Ovary (tissue), 9 donors: ENCODE results near the gene BMERB1. TPM values are rescaled to one million over a fixed set of nuclear protein-coding genes. Genes with fewer than 3 reads are reported as not detected.
"Not testable (repeated sequence)": the region's sequence is repeated elsewhere in the genome, so short reads cannot be mapped to it uniquely, and the experiment has no call there.

ENCODE experiments used
- DNase-seq, 5 donors: peaks; one replicate each; pipeline ENCODE4 v3.0.0-alpha.2; 2019 to 2020
- H3K27ac ChIP-seq, 2 donors: fragments of 200-600 bp; one replicate each; pipeline versions ENCODE4 v1.5.1 to v1.8.0; 2019 to 2022
- H3K27me3 ChIP-seq: fragments of 200-600 bp; one replicate; pipeline ENCODE4 v1.8.0; 2022
- H3K36me3 ChIP-seq: fragments of 200-600 bp; sonication (generic); one replicate; pipeline ENCODE4 v1.5.1; 2019
- H3K4me1 ChIP-seq: one replicate; pipeline ENCODE4 v1.8.1; 2013; ENCODE audit warnings: mild to moderate bottlenecking, moderate library complexity; ENCODE audit not compliant: insufficient read depth
- H3K4me3 ChIP-seq: fragments of 200-600 bp; sonication (generic); one replicate; pipeline ENCODE4 v1.5.1; 2017
- H3K9me3 ChIP-seq, 2 donors: fragments of 200-600 bp in 1 of 2; sonication (generic) in 1 of 2; one replicate each; pipeline versions ENCODE4 v1.5.1 to v1.8.1; 2013 to 2019; ENCODE audit warnings: mild to moderate bottlenecking in 1 of 2, moderate library complexity in 1 of 2
- CTCF ChIP-seq, 3 donors: fragments of 450-650 bp in 2 of 3; fragments of 200-600 bp in 1 of 3; IDR thresholded peaks; one replicate each; pipeline versions ENCODE4 v1.5.1 to v1.8.0; 2016 to 2022; ENCODE audit warnings: antibody characterized with exemption in 3 of 3, mild to moderate bottlenecking in 1 of 3
- EP300 ChIP-seq: sonication (generic); formaldehyde crosslinking; IDR thresholded peaks from one replicate; pipeline ENCODE4 v1.6.1; 2017; ENCODE audit warnings: antibody characterized with exemption
- POLR2A ChIP-seq: fragments of 450-650 bp; IDR thresholded peaks from one replicate; pipeline ENCODE4 v1.6.1; 2017; ENCODE audit warnings: antibody characterized with exemption, mild to moderate bottlenecking, moderate library complexity
- WGBS, 3 donors: extraction: QIAGEN DNeasy Blood & Tissue Kit in 1 of 3; methylation state at CpG; one replicate each; pipeline versions ENCODE4 v1.1.5 to v1.1.7; 2013 to 2017; 5-methylcytosine and 5-hydroxymethylcytosine counted together
- intact Hi-C, 4 donors: fragments of 100-400 bp; cut with DNase I; formaldehyde crosslinking; loops; one replicate each; pipeline versions ENCODE4 v1.11.0 to v1.15.1; 2022 to 2023
- polyA plus RNA-seq, 2 donors: library from polyadenylated mRNA; stranded (reverse); fragments of 200-250 nt in 1 of 2; fragments of 350-450 nt in 1 of 2; fragmentation: Illumina TruSeq in 1 of 2; extraction: RNeasy Lipid Tissue Mini Kit (QIAGEN cat#74804) in 1 of 2; gene quantifications; one replicate each; pipeline ENCODE4 v1.2.3, GENCODE V29; 2013 to 2014
- total RNA-seq, 7 donors: library from RNA; depleted of rRNA in 2 of 7; stranded (reverse); fragments of >200 nt in 2 of 7; fragmentation: NEBNext Ultra II Directional in 3 of 7; extraction: Animal tissue kit (Norgen Biotek cat#: 25700) in 3 of 7; gene quantifications; one replicate each; pipeline versions ENCODE4 v1.1.0 to v1.2.4, GENCODE V29; 2016 to 2023
- donor health status: DM: no; HTN: no; CAD: no; lungs with moderate emphysema.
- donor health status: DM: no; HTN: no; CAD: no.
- donor health status: Bipolar disorder and iron deficiency.
- donor health status: DM: yes; HTN: yes; CAD: no.
- donor health status: DM: no; HTN: no; CAD: no.
- donor health status: DM: yes; HTN: yes; CAD: no.

Gene BMERB1
- total and polyA plus RNA-seq, 9 donors = 22.6 to 77.5 (median 65.2) TPM

GRCh38 chr16:15439102-15439501 lies 4.7 kb downstream of the BMERB1 start:
- no peaks in the 10 kb centered on the region for H3K27me3 ChIP-seq
- no peak for DNase-seq
- H3K36me3 ChIP-seq = no peaks in the 10 kb centered on the region
- peaks cover 7% of the 10 kb centered on the region for H3K4me1 ChIP-seq
- no peaks in the 10 kb centered on the region for H3K9me3 ChIP-seq
- no peak overlapping the region for H3K4me3 ChIP-seq
- TF ChIP-seq CTCF (IDR thresholded peaks at IDR 0.05) = no peak
- intact Hi-C loops = loop anchor here in 2 of 4 donors (10.0 kb wide), 1 partner anchor 106 kb away; no protein-coding TSS in a partner anchor
- WGBS, 3 donors = 80 to 86% (median 83%) methylated on average over 4 of the region's 4 CpGs
- no peak overlapping the region for H3K27ac ChIP-seq

- Histone ChIP-seq H3K4me3 (no peak overlapping the region), H3K9me3 (no peaks in the 10 kb centered on the region), H3K27me3 (no peaks in the 10 kb centered on the region), H3K36me3 (no peaks in the 10 kb centered on the region), H3K4me1 (peaks cover 7% of the 10 kb centered on the region), H3K27ac (no peak overlapping the region)
- TF ChIP-seq CTCF (IDR thresholded peaks at IDR 0.05) (no peak), EP300 (no peak), POLR2A (no peak)
- no peak for DNase-seq
- 82 to 86% (median 86%) methylated on average over 4 of the region's 4 CpGs for WGBS, 3 donors
- intact Hi-C loops = loop anchor here in 2 of 4 donors (10.0 kb wide), 1 partner anchor 105 kb away; no protein-coding TSS in a partner anchor
Measured at GRCh38 chr16:15439521-15439920, 5.1 kb downstream of the BMERB1 start.

- no peaks in the 10 kb centered on the region for H3K27me3 ChIP-seq
- H3K36me3 ChIP-seq = no peaks in the 10 kb centered on the region
- 88 to 93% (median 91%) methylated on average over 3 of the region's 3 CpGs for WGBS, 3 donors
- TF ChIP-seq EP300 (no peak), POLR2A (no peak), CTCF (IDR thresholded peaks at IDR 0.05) (no peak)
- peaks cover 5% of the 10 kb centered on the region for H3K4me1 ChIP-seq
- no peak overlapping the region for H3K4me3 ChIP-seq
- no peak for DNase-seq
- H3K27ac ChIP-seq = no peak overlapping the region
- intact Hi-C loops = loop anchor here in 1 of 4 donors (2.0 kb wide), 1 partner anchor 42 kb away; no protein-coding TSS in a partner anchor
- H3K9me3 ChIP-seq = no peaks in the 10 kb centered on the region
Measured at GRCh38 chr16:15440852-15441251, 6.5 kb downstream of the BMERB1 start.

- H3K4me3 ChIP-seq, H3K27ac ChIP-seq, H3K4me1 ChIP-seq, DNase-seq, H3K36me3 ChIP-seq, H3K9me3 ChIP-seq, H3K27me3 ChIP-seq, intact Hi-C loops: not testable (repeated sequence)
- WGBS, 3 donors = 89 to 93% (median 89%) methylated on average over 5 of the region's 5 CpGs
Measured at GRCh38 chr16:15442140-15442539, 7.8 kb downstream of the BMERB1 start.

- intact Hi-C loops = no loop called here
- TF ChIP-seq POLR2A = no peak
- no peak for TF ChIP-seq EP300
- TF ChIP-seq CTCF (IDR thresholded peaks at IDR 0.05) = no peak
- no peaks in the 10 kb centered on the region for H3K9me3 ChIP-seq
- H3K36me3 ChIP-seq = no peaks in the 10 kb centered on the region
- no peaks in the 10 kb centered on the region for H3K27me3 ChIP-seq
- peaks cover 5% of the 10 kb centered on the region for H3K4me1 ChIP-seq
- no peak overlapping the region for H3K4me3 ChIP-seq
- H3K27ac ChIP-seq = no peak overlapping the region
- no peak for DNase-seq
- whole genome bisulfite sequencing, 3 donors = 91 to 95% (median 93%) methylated on average over 4 of the region's 4 CpGs
Measured at GRCh38 chr16:15443753-15444152, 9.4 kb downstream of the BMERB1 start.
